GM23338 (cell line): Measurements from ENCODE around the gene MALRD1. TPM values are rescaled to one million over a fixed set of nuclear protein-coding genes. Genes with fewer than 3 reads are reported as not detected.

ENCODE experiments used
- ATAC-seq: fragments of 200-7000 bp; cut with Tn5 transposase; 3 replicates; pipeline ENCODE4 v1.9.1; 2020
- DNase-seq: peaks from one replicate; pipeline ENCODE4 v3.0.0-alpha.2; 2015; ENCODE audit warnings: low spot score
- H2AFZ ChIP-seq: fragments of 200-600 bp; sonication (generic); 2 replicates; pipeline ENCODE4 v1.8.0; 2016; ENCODE audit warnings: antibody characterized with exemption, mild to moderate bottlenecking, moderate library complexity
- H3F3A ChIP-seq: fragments of 200-600 bp; sonication (generic); replicated peaks from 2 replicates; pipeline ENCODE4 v1.8.0; 2017; ENCODE audit warnings: antibody characterized with exemption, mixed run types, low read depth
- H3K27ac ChIP-seq: fragments of 200-600 bp; sonication (generic); 2 replicates; pipeline ENCODE4 v1.6.1; 2016; ENCODE audit warnings: low read depth
- H3K27me3 ChIP-seq: fragments of 200-600 bp; sonication (generic); 2 replicates; pipeline ENCODE4 v1.8.0; 2016; ENCODE audit warnings: mild to moderate bottlenecking, mixed run types, moderate library complexity; ENCODE audit not compliant: insufficient read depth
- H3K36me3 ChIP-seq: fragments of 200-600 bp; sonication (generic); 2 replicates; pipeline ENCODE4 v1.8.0; 2016; ENCODE audit warnings: mild to moderate bottlenecking; ENCODE audit not compliant: insufficient read depth
- H3K4me1 ChIP-seq: fragments of 200-600 bp; sonication (generic); 2 replicates; pipeline ENCODE4 v1.8.0; 2016; ENCODE audit warnings: mild to moderate bottlenecking, moderate library complexity; ENCODE audit not compliant: insufficient read depth
- H3K4me2 ChIP-seq: fragments of 200-600 bp; sonication (generic); 2 replicates; pipeline ENCODE4 v1.7.1; 2017; ENCODE audit warnings: mixed run types
- H3K4me3 ChIP-seq: fragments of 200-600 bp; sonication (generic); 2 replicates; pipeline ENCODE4 v1.6.1; 2016; ENCODE audit warnings: mixed run types
- H3K79me2 ChIP-seq: fragments of 200-600 bp; sonication (generic); replicated peaks from 2 replicates; pipeline ENCODE4 v1.8.0; 2017; ENCODE audit warnings: mild to moderate bottlenecking; ENCODE audit not compliant: insufficient read depth
- H3K9me2 ChIP-seq: fragments of 200-600 bp; sonication (generic); 2 replicates; pipeline ENCODE4 v1.8.0; 2017; ENCODE audit not compliant: insufficient read depth
- H4K20me1 ChIP-seq: fragments of 200-600 bp; sonication (generic); replicated peaks from 2 replicates; pipeline ENCODE4 v1.8.0; 2017; ENCODE audit warnings: mild to moderate bottlenecking; ENCODE audit not compliant: insufficient read depth
- H3K27ac Mint-ChIP-seq: 2 replicates; pipeline ENCODE4 v1.8.0; 2020; ENCODE audit warnings: inconsistent platforms, mild to moderate bottlenecking, moderate library complexity, mixed read lengths
- H3K27me3 Mint-ChIP-seq: 3 replicates; pipeline ENCODE4 v1.8.0; 2022; ENCODE audit warnings: low read depth, mild to moderate bottlenecking, moderate library complexity, mixed read lengths, inconsistent platforms; ENCODE audit not compliant: insufficient read depth, poor library complexity
- H3K36me3 Mint-ChIP-seq: 3 replicates; pipeline ENCODE4 v1.8.0; 2021; ENCODE audit warnings: low read depth, mild to moderate bottlenecking, inconsistent platforms, moderate library complexity, mixed read lengths
- H3K4me1 Mint-ChIP-seq: 3 replicates; pipeline ENCODE4 v1.8.0; 2020; ENCODE audit warnings: mild to moderate bottlenecking, inconsistent platforms, mixed read lengths
- H3K4me3 Mint-ChIP-seq: 3 replicates; pipeline ENCODE4 v1.8.0; 2021; ENCODE audit warnings: moderate library complexity, mild to moderate bottlenecking, inconsistent platforms, mixed read lengths
- H3K9me3 Mint-ChIP-seq: 3 replicates; pipeline ENCODE4 v1.8.0; 2020; ENCODE audit warnings: moderate library complexity, mild to moderate bottlenecking, inconsistent platforms, mixed read lengths
- CREB1 ChIP-seq: fragments of 250-450 bp; sonication (Bioruptor Pico); IDR thresholded peaks from 2 replicates; pipeline ENCODE4 v1.5.0; 2020; ENCODE audit warnings: low read depth, mild to moderate bottlenecking, moderate library complexity
- CTCF ChIP-seq, 2 experiments: fragments of 200-600 bp in 1 of 2; sonication (generic) in 1 of 2; conservative IDR thresholded peaks; 2 replicates each; pipeline versions ENCODE4 v1.5.1 to v1.6.1; 2016 to 2017; ENCODE audit warnings: antibody characterized with exemption in 2 of 2, low read depth in 2 of 2, mild to moderate bottlenecking in 2 of 2, moderate library complexity in 1 of 2
- EZH2 ChIP-seq: fragments of 200-600 bp; sonication (generic); IDR thresholded peaks from one replicate; pipeline ENCODE4 v1.8.0; 2017; ENCODE audit warnings: antibody characterized with exemption, mild to moderate bottlenecking, low read depth; ENCODE audit not compliant: unreplicated experiment
- EZH2phosphoT487 ChIP-seq: fragments of 200-600 bp; sonication (generic); IDR thresholded peaks from one replicate; pipeline ENCODE4 v1.8.1; 2018; ENCODE audit warnings: antibody characterized with exemption; ENCODE audit not compliant: unreplicated experiment
- JUNB ChIP-seq: IDR thresholded peaks from one replicate; pipeline ENCODE4 v1.6.1; 2016; ENCODE audit warnings: antibody characterized with exemption; ENCODE audit not compliant: unreplicated experiment
- NANOG ChIP-seq: IDR thresholded peaks from 2 replicates; pipeline ENCODE4 v1.6.1; 2016; ENCODE audit warnings: antibody characterized with exemption, borderline replicate concordance
- POLR2AphosphoS5 ChIP-seq: IDR thresholded peaks from 2 replicates; pipeline ENCODE4 v1.6.1; 2016; ENCODE audit warnings: antibody characterized with exemption, low read depth
- REST ChIP-seq: IDR thresholded peaks from one replicate; pipeline ENCODE4 v1.6.1; 2018; ENCODE audit warnings: antibody characterized with exemption; ENCODE audit not compliant: unreplicated experiment
- STAT1 ChIP-seq: IDR thresholded peaks from one replicate; pipeline ENCODE4 v1.6.1; 2016; ENCODE audit warnings: antibody characterized with exemption; ENCODE audit not compliant: unreplicated experiment
- ZNF114 ChIP-seq: fragments of 250-450 bp; sonication (Bioruptor Pico); IDR thresholded peaks from 2 replicates; pipeline ENCODE4 v1.5.0; 2020; ENCODE audit warnings: mild to moderate bottlenecking, moderate library complexity
- ZNF331 ChIP-seq: fragments of 250-450 bp; sonication (Bioruptor Pico); IDR thresholded peaks from 2 replicates; pipeline ENCODE4 v1.5.0; 2020; ENCODE audit warnings: low read depth, mild to moderate bottlenecking, moderate library complexity
- ZNF462 ChIP-seq: fragments of 250-450 bp; sonication (Bioruptor Pico); IDR thresholded peaks from 2 replicates; pipeline ENCODE4 v1.5.0; 2020; ENCODE audit warnings: mild to moderate bottlenecking, moderate library complexity
- polyA plus RNA-seq: library from polyadenylated mRNA; unstranded; fragments of >200 nt; fragmentation: Nextera tagmentation; extraction: Ambion mirVana; gene quantifications from 2 replicates; pipeline ENCODE4 v1.2.1, GENCODE V29; 2016
- total RNA-seq: library from RNA; depleted of rRNA; stranded (reverse); fragments of >200 nt; shearing (Covaris generic); gene quantifications from 2 replicates; pipeline ENCODE4 v1.2.3, GENCODE V29; 2014
- TF ChIP-seq, protein P1 (sequence below): IDR thresholded peaks from 2 replicates; pipeline ENCODE4 v1.6.1; 2016; ENCODE audit warnings: antibody characterized with exemption

MALRD1 gene
- total and polyA plus RNA-seq, 2 experiments from 2014 or later, result 0.42 to 1.9 TPM

GRCh38 chr10:19653931-19654330 is 605.3 kb downstream of the MALRD1 start:
- Mint-ChIP-seq H3K9me3 (no peaks in the 10 kb centered on the region), H3K36me3 (no peaks in the 10 kb centered on the region), H3K27me3 (no peaks in the 10 kb centered on the region), H3K4me3 (no peak overlapping the region), H3K27ac (no peak overlapping the region), H3K4me1 (no peaks in the 10 kb centered on the region)
- TF ChIP-seq, protein P1, sequence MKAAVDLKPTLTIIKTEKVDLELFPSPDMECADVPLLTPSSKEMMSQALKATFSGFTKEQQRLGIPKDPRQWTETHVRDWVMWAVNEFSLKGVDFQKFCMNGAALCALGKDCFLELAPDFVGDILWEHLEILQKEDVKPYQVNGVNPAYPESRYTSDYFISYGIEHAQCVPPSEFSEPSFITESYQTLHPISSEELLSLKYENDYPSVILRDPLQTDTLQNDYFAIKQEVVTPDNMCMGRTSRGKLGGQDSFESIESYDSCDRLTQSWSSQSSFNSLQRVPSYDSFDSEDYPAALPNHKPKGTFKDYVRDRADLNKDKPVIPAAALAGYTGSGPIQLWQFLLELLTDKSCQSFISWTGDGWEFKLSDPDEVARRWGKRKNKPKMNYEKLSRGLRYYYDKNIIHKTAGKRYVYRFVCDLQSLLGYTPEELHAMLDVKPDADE, result no peak
- TF ChIP-seq EZH2 (no peak), POLR2AphosphoS5 (no peak), REST (no peak), CTCF (conservative IDR thresholded peaks at IDR 0.05; ENCODE audit: low read depth in 2 of 2) (no peak), ZNF462 (CRISPR knock-in tag) (no peak), ZNF114 (CRISPR knock-in tag) (no peak), NANOG (no peak), STAT1 (no peak), EZH2phosphoT487 (no peak), JUNB (no peak), CREB1 (CRISPR knock-in tag) (no peak), ZNF331 (CRISPR knock-in tag) (no peak)
- Histone ChIP-seq H2AFZ (no peak overlapping the region), H3K27ac (no peak overlapping the region), H3K4me3 (no peak overlapping the region), H3K27me3 (no peaks in the 10 kb centered on the region), H3K4me2 (no peak overlapping the region), H3K79me2 (no peaks in the 10 kb centered on the region), H3K36me3 (no peaks in the 10 kb centered on the region), H3K4me1 (no peaks in the 10 kb centered on the region), H3K9me2 (no peaks in the 10 kb centered on the region), H4K20me1 (no peaks in the 10 kb centered on the region), H3F3A (no peaks in the 10 kb centered on the region)
- DNase-seq (no peak), ATAC-seq (no peak)
